DOHH2 (cell line): ENCODE data around the gene ZNF614.
A peak's percentile ranks its signal among the peaks of the same experiment; 100 is the strongest.
"Not testable (repeated sequence)": the region's sequence is repeated elsewhere in the genome, so short reads cannot be mapped to it uniquely, and the experiment has no call there.

Experiments
- H3F3A ChIP-seq: fragments of 200-600 bp; sonication (generic), shearing (Covaris generic); 2 replicates; pipeline ENCODE4 v1.6.0; 2016; ENCODE audit warnings: antibody characterized with exemption, mild to moderate bottlenecking; ENCODE audit not compliant: control insufficient read depth, insufficient read depth
- H3K27ac ChIP-seq: fragments of 200-600 bp; sonication (generic); 2 replicates; pipeline ENCODE4 v1.5.1; 2014; ENCODE audit warnings: low read depth, mild to moderate bottlenecking, low read length, moderate library complexity
- H3K27me3 ChIP-seq: fragments of 200-600 bp; sonication (generic); 2 replicates; pipeline ENCODE4 v1.6.1; 2014; ENCODE audit warnings: mild to moderate bottlenecking, low read length, mixed read lengths; ENCODE audit not compliant: control insufficient read depth
- H3K36me3 ChIP-seq: fragments of 200-600 bp; sonication (generic); 2 replicates; pipeline ENCODE4 v1.6.1; 2014; ENCODE audit warnings: mild to moderate bottlenecking, low read length, moderate library complexity, mixed read lengths; ENCODE audit not compliant: control insufficient read depth
- H3K4me1 ChIP-seq: fragments of 200-600 bp; sonication (generic); 2 replicates; pipeline ENCODE4 v1.6.1; 2014; ENCODE audit warnings: mild to moderate bottlenecking, low read length, mixed read lengths; ENCODE audit not compliant: control insufficient read depth
- H3K4me2 ChIP-seq: fragments of 200-600 bp; sonication (generic); 2 replicates; pipeline ENCODE4 v1.6.0; 2014; ENCODE audit warnings: mild to moderate bottlenecking, low read length, moderate library complexity
- H3K4me3 ChIP-seq: fragments of 200-600 bp; sonication (generic); 2 replicates; pipeline ENCODE4 v1.5.1; 2014; ENCODE audit warnings: mild to moderate bottlenecking, low read length, mixed read lengths
- H3K79me2 ChIP-seq: fragments of 200-600 bp; sonication (generic); 2 replicates; pipeline ENCODE4 v1.6.1; 2014; ENCODE audit warnings: mild to moderate bottlenecking, low read length, mixed read lengths; ENCODE audit not compliant: control insufficient read depth
- H3K9me2 ChIP-seq: fragments of 200-600 bp; sonication (generic); replicated peaks from 2 replicates; pipeline ENCODE4 v1.6.1; 2014; ENCODE audit warnings: mild to moderate bottlenecking, low read length, mixed read lengths; ENCODE audit not compliant: control insufficient read depth
- H3K9me3 ChIP-seq: fragments of 200-600 bp; sonication (generic); 2 replicates; pipeline ENCODE4 v1.6.1; 2014; ENCODE audit warnings: antibody characterized with exemption, low read length, mixed read lengths; ENCODE audit not compliant: control insufficient read depth, insufficient read depth
- H4K20me1 ChIP-seq: fragments of 200-600 bp; sonication (generic); 2 replicates; pipeline ENCODE4 v1.6.0; 2014; ENCODE audit warnings: low read depth, mild to moderate bottlenecking, antibody characterized with exemption, low read length, moderate library complexity; ENCODE audit not compliant: control insufficient read depth, insufficient read depth
- CTCF ChIP-seq: fragments of 200-600 bp; sonication (generic); IDR thresholded peaks from one replicate; pipeline ENCODE4 v1.5.1; 2014; ENCODE audit warnings: antibody characterized with exemption, mild to moderate bottlenecking, low read depth, low read length; ENCODE audit not compliant: poor library complexity, severe bottlenecking
- EZH2phosphoT487 ChIP-seq: fragments of 200-600 bp; sonication (generic); IDR thresholded peaks from 2 replicates; pipeline ENCODE4 v1.6.1; 2017; ENCODE audit warnings: borderline replicate concordance, mild to moderate bottlenecking, antibody characterized with exemption, low read length, moderate library complexity, mixed read lengths

ZNF614 gene

DNA sequence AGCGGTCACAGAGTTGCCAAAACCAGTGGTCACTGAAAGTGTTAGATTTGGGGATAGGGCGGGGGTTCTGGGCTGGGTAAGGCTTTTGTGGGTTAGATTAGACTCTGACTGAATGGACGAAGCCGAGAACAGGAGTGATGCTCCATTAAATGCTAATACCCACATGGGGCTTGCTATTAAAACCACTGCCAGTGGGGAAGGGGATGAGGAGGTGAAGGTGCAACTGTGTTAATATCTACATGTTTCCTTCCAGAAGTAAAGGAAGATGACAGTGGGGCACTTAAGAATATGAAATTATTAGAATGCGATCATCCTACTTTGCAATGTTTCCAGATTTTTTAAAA, 573 bp upstream of the ZNF614 start:
- peaks cover 53% of the 10 kb centered on the region for H3K9me3 ChIP-seq
- no peak for TF ChIP-seq EZH2phosphoT487
- no peak for TF ChIP-seq CTCF
- no peaks in the 10 kb centered on the region for H3K9me2 ChIP-seq
- no peaks in the 10 kb centered on the region for H4K20me1 ChIP-seq
- H3F3A ChIP-seq, result no peaks in the 10 kb centered on the region
- peak overlapping the region; percentile 94 for H3K4me3 ChIP-seq
- peaks cover 12% of the 10 kb centered on the region for H3K4me1 ChIP-seq
- H3K79me2 ChIP-seq, result peaks cover 16% of the 10 kb centered on the region
- H3K27ac ChIP-seq, result peak overlapping the region; percentile 37
- H3K27me3 ChIP-seq, result no peaks in the 10 kb centered on the region
- H3K36me3 ChIP-seq, result peaks cover 49% of the 10 kb centered on the region
- peak overlapping the region; percentile 80 for H3K4me2 ChIP-seq

DNA sequence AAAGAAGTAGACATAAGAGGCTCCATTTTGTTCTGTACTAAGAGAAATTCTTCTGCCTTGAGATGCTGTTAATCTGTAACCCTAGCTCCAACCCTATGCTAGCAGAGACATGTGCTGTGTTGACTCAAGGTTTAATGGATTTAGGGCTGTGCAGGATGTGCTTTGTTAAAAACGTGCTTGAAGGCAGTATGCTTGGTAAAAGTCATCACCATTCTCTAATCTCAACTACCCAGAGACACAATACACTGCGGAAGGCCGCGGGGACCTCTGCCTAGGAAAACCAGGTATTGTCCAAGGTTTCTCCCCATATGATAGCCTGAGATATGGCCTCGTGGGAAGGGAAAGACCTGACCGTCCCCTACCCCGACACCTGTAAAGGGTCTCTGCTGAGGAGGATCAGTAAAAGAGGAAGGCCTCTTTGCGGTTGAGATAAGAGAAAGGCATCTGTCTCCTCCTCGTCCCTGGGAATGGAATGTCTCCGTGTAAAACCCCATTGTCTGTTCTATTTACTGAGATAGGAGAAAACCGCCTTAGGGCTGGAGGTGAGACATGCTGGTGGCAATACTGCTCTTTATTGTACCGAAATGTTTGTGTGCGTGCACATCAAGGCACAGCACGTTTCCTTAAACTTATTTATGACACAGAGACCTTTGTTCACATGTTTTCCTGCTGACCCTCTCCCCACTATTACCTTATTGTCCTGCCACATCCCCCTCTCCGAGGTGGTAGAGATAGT, 1.8 kb downstream of the ZNF614 start:
- Histone ChIP-seq H3K36me3 (peaks cover 53% of the 10 kb centered on the region), H3K4me2 (peak overlapping the region; percentile 80; the same call in 1 of the 2 replicates), H3K9me3 (peaks cover 50% of the 10 kb centered on the region), H3K79me2 (peaks cover 16% of the 10 kb centered on the region), H3K4me1 (peaks cover 12% of the 10 kb centered on the region)
- H3F3A ChIP-seq, H3K27me3 ChIP-seq, H3K27ac ChIP-seq, H3K9me2 ChIP-seq, H3K4me3 ChIP-seq, H4K20me1 ChIP-seq: not testable (repeated sequence)

DNA sequence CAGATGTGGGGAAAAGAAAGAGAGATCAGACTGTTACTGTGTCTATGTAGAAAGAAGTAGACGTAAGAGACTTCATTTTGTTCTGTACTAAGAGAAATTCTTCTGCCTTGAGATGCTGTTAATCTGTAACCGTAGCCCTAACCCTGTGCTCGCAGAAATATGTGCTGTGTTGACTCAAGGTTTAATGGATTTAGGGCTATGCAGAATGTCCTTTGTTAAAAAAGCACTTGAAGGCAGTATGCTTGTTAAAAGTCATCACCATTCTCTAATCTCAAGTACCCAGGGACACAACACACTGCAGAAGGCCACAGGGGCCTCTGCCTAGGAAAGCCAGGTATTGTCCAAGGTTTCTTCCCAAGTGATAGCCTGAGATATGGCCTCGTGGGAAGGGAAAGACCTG, 3.7 kb downstream of the ZNF614 start:
- H3K9me3 ChIP-seq, result peaks cover 49% of the 10 kb centered on the region
- H3K27ac ChIP-seq, H4K20me1 ChIP-seq, H3K27me3 ChIP-seq, H3K4me3 ChIP-seq, H3K9me2 ChIP-seq, H3K4me2 ChIP-seq, H3F3A ChIP-seq: not testable (repeated sequence)
- H3K4me1 ChIP-seq, result peaks cover 12% of the 10 kb centered on the region
- peaks cover 67% of the 10 kb centered on the region for H3K36me3 ChIP-seq
- peaks cover 16% of the 10 kb centered on the region for H3K79me2 ChIP-seq

DNA sequence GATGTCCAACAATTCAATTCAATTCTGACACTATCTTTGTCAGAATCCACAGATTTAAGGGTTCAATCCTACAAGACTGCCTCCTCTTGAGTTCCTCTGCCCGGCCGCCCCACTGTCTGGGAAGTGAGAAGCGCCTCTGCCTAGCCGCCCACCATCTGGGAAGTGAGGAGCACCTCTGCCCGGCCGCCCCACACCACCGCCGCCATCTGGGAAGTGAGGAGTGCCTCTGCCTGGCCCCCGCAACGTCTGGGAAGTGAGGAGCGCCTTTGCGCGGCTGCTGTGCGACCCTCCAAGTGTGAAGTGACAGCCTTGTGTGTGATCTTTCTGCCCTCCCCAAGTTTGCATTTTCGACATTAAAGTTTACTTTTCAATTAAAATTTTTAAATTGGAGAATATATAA, 6.0 kb downstream of the ZNF614 start:
- Histone ChIP-seq H3K4me3 (no peak overlapping the region), H3K9me2 (no peaks in the 10 kb centered on the region), H3K27ac (no peak overlapping the region), H3K27me3 (no peaks in the 10 kb centered on the region), H3K9me3 (peaks cover 54% of the 10 kb centered on the region), H3K79me2 (peaks cover 6% of the 10 kb centered on the region), H4K20me1 (no peaks in the 10 kb centered on the region), H3K36me3 (peaks cover 86% of the 10 kb centered on the region), H3F3A (no peaks in the 10 kb centered on the region), H3K4me2 (no peak overlapping the region), H3K4me1 (peaks cover 3% of the 10 kb centered on the region)
- TF ChIP-seq CTCF (no peak), EZH2phosphoT487 (no peak)
